ENCODE results near the gene ERVW-1.
"Not testable (repeated sequence)": the region's sequence is repeated elsewhere in the genome, so short reads cannot be mapped to it uniquely, and the experiment has no call there.

The ERVW-1 gene, protein sequence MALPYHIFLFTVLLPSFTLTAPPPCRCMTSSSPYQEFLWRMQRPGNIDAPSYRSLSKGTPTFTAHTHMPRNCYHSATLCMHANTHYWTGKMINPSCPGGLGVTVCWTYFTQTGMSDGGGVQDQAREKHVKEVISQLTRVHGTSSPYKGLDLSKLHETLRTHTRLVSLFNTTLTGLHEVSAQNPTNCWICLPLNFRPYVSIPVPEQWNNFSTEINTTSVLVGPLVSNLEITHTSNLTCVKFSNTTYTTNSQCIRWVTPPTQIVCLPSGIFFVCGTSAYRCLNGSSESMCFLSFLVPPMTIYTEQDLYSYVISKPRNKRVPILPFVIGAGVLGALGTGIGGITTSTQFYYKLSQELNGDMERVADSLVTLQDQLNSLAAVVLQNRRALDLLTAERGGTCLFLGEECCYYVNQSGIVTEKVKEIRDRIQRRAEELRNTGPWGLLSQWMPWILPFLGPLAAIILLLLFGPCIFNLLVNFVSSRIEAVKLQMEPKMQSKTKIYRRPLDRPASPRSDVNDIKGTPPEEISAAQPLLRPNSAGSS

DNA sequence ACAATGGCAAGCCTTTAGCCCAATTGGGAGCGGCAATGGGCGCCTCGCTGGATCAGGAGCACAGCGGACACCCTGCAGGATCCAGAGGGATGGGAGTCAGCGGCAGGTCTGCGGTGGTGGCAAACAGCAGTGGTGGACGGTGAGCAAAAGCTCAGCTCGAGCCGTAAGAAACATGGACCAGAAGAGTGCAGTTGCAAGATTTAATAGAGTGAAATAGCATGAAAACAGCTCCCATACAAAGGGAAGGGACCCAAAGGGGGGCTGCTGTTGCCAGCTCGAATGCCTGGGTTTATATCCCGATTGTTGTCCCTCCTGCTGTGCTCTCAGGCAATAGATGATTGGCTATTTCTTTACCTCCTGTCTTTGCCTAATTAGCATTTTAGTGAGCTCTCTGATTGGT lies at the start of gene ERVW-1:
Gene ERVW-1 (minus strand): TSS at position 266 of the 400 bp plus-strand sequence. CDS start 7,565 bp downstream, outside the sequence.
- H3K27ac ChIP-seq; DNase-seq (ENCODE audit: low read depth, low spot score): not testable (repeated sequence)

DNA sequence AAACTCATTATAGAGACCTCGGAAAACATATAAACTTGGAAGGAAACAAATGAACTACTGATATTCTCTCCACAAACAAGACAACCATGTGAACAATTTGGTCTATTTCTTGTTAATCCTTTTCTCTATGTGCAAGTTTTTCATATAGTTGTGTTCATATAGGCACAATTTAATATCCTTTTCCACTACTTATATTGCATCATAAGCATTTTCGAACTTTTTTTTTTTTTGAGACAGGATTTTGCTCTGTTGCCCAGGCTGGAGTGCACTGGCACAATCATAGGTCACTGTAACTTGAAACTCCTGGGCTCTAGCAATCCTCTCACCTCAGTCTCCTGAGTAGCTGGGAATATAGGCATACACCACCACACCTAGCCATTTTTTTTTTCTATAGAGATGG lies 45.4 kb upstream of the ERVW-1 start:
- no peak overlapping the region for H3K27ac ChIP-seq
- no peak for DNase-seq (ENCODE audit: low read depth, low spot score)

DNA sequence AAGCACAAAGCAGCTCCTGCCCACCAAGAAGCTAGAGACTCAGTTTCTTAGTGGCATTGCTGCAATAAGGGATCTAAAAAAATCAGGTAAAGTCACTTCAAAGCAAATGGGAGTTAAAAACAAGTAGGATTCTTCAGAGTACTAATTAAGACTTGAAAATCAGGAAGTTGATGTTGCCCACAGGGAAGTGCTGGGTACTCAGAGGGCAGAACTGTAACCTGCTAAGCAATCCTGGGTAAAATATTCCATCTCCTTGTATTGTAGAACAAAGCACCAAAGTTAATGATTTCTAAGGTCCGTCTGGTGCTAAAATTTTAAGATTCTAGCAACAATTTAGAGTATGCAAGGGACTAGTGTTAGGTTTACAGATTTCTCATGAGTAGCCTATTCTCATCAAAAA lies 42.3 kb upstream of the ERVW-1 start:
- DNase-seq (ENCODE audit: low read depth, low spot score), result no peak
- H3K27ac ChIP-seq, result no peak overlapping the region

DNA sequence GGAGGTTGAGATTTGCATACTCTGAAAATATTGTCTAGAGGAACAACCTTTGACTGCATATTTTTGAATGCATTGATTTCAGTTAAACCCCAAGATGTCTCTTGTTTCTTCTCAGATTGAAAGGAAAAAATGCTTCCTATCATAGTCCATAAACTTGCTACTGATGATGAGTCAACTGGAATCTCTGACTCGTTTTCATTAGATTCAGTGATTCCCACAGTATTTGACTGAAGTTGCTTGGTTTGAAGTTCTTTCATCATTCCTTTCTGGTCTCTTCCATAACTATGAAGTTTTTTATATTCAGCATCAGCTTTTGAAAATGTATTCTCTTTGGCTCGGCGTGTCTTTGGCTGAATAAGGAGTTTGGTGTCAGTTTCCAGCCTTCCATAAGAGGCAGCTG lies 39.9 kb upstream of the ERVW-1 start:
- no peak for DNase-seq (ENCODE audit: low read depth, low spot score)
- H3K27ac ChIP-seq, result no peak overlapping the region

DNA sequence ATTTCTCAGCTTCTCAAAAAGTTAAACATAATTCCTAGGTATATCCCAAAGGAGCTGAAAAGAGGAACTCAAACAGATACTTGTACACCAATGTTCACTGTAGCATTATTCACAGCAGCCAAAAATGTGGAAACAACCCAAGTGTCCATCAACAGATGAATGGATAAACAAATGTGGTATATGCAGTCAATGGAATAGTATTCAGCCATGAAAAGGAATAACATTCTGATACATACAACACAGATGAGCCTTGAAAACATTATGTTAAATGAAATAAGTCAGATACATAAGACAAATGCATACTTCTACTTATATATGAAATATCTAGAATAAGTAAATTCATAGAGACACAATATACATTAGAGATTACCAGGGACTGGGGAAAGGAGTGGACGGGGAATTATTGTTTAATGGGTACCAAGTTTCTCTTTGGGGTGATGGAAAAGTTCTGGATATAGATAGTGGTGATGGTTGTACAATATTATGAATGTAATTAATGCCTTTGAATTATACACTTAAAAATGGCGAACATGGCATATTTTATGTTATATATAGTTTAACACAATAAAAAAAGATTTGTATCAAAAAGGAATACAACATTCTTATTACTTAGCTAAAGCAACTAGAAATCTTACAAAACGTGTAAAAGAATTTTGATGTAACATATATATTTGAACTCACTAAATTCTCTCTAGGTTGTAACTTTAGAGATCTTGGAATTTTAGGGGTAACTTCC lies 35.6 kb upstream of the ERVW-1 start:
- H3K27ac ChIP-seq, result no peak overlapping the region
- DNase-seq (ENCODE audit: low read depth, low spot score), result no peak

DNA sequence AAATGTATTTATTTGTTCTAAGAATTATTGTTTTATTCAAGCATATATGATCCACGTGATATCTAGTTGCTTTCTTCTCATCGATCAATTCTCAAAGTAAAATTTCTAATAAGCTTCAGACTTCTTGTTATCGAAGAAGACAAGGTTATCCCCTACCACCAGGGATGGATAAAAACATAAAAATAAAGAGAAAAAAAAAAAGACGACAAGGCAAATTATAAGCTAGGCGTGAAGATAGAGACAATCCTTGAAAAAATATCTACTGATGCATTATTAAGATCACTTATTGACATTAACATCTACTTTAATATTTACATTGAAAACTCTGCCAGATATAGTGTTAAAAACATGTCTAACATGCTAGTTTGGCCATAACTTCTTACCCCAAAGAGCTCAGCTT lies 31.2 kb upstream of the ERVW-1 start:
- no peak overlapping the region for H3K27ac ChIP-seq
- DNase-seq (ENCODE audit: low read depth, low spot score), result no peak

DNA sequence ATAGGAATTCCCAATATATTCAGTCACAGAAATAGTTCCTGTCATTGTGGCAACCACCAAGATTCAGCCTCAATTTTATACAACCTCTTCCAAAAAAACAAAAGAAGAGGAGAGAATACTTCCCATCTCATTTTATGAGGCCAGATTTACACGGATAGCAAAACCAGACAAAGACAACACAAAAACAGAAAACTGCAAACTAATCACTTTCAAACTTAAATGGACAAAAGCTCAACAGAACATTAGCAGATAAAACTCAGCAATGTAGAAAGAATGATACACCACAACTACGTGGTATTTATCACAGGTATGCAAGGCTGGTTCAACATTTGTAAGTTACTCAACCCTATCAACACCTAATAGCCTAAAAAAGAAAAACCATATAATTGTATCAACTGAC lies 28.6 kb upstream of the ERVW-1 start:
- no peak for DNase-seq (ENCODE audit: low read depth, low spot score)
- H3K27ac ChIP-seq, result no peak overlapping the region

DNA sequence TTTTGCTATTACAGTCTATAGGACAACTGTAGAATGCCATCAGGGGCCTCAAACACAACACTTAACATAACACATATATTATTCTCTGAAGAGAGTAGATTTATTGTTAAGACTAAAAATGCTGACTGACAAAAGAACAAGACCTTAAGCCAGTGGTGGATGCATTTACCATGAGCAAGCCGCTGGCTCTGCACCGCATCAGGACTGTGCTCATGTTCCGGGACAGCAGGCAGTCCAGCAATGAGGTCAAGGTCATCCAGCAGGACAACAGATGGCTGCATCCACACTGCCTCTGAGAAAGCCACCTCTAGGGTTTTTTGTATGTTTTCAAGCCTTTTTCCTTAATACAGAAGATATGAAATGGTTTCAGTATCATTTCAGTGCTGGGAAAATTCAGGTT lies 26.8 kb upstream of the ERVW-1 start:
- H3K27ac ChIP-seq, result no peak overlapping the region
- no peak for DNase-seq (ENCODE audit: low read depth, low spot score)

DNA sequence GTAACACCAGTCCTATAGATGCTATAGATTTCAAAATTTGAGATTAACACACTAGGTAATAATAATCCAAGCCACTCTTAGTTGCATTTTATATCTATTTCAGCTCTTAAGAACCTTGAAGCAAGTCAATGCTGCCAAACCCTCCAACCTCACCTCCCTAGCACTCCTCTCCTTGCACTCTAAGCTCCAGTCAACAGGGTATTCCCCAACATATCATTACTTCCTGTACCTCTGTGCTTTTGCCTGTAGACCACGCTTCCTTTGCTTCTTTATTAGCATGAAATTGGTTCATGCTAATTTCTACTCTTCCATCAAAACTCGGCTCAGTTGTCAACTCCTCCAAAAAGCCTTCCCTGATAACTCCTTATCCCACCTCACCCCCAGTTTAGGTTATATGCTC lies 26.0 kb upstream of the ERVW-1 start:
- no peak for DNase-seq (ENCODE audit: low read depth, low spot score)
- H3K27ac ChIP-seq, result no peak overlapping the region

DNA sequence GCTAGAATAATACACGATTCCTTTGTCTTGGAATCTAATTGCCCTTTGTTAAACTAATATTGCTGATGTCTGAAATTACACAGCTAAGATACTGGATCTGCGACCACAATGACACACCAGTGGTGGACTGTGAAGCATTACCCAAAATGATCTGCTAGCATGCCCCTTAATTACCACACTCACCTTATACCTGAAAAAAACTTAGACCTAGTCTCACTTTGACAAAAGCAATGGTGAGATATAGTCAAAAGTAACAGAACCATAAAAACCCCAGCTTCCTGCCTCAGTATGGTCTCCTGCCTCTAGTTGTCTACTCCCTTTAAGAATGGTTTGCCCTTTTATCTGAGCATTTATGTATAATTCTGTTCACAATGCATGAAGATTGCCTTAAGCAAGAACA lies 20.8 kb upstream of the ERVW-1 start:
- H3K27ac ChIP-seq, result no peak overlapping the region
- no peak for DNase-seq (ENCODE audit: low read depth, low spot score)

DNA sequence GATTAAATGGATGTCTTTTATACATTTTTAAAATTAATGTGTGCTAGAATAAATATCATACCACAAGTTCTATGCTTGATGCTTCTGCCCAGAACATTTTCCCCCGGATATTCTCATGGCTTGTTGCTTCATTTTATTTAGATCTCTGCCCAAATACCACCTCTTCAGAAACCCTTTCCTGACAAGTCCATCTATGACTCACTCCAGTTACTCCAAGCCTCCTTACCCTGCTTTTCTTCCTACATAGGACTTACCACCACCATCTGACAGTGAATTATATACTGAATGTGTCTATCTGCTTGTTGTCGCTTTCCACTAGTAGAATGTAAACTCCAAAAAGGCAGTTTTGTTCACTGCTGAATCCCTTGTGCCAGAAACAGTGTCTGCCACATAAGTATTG lies 19.1 kb upstream of the ERVW-1 start:
- H3K27ac ChIP-seq, result no peak overlapping the region
- DNase-seq (ENCODE audit: low read depth, low spot score), result no peak

DNA sequence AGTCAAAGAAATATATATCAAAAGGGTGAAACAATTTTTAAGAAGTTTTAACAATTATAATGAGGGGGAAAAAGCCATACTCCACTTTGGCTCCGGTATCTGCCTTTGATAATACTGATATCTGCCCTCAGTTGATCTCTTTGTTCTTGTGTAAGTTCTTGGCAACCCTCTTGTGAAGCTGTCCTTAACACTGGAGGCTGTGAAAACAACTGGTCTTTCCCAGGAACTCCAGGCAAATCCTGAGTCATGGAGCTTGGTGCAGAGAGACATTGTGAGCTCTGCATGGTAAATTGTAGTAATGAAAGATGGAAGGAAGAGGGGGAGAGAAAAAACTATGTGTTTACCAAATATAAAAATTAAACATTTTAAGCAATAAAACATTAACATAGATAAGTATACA lies 11.9 kb upstream of the ERVW-1 start:
- no peak for DNase-seq (ENCODE audit: low read depth, low spot score)
- no peak overlapping the region for H3K27ac ChIP-seq

DNA sequence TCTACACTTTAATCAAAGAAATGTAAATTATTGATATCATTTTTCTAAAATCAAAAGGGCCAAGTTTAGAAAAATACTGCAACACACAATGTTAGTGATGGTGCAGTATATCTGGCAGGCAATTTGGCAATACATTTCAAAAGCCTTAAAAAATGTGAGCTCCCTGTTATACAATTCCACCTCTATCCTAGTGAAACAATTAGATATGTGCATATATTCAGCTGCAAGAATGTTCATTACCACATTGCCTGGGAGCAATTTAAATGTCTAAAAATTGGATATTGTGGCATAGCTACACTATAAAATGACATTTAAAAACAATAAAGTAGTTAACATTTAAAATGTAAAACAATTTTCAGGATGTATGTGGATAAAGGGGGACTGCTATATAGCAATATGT lies 10.1 kb upstream of the ERVW-1 start:
- DNase-seq (ENCODE audit: low read depth, low spot score), result no peak
- H3K27ac ChIP-seq, result no peak overlapping the region

DNA sequence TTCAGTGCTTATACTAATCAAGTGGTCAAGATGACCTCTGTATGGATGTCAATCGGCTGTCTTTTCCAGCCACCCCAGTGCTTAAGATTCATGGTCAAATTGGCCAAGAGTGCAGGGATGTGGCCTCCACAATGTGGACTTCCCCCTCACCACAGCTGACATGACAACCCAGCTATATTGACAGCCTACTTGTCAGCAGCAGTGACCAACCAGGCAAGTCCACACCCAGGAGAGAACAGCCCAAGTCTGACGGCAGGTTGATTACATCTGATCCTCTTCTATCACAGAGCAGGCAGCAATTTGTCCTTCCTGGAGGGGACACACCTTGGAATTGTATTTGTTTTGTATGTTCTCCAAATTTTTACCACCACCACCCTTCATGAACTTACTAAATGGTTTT lies 8.2 kb upstream of the ERVW-1 start:
- H3K27ac ChIP-seq, result no peak overlapping the region
- no peak for DNase-seq (ENCODE audit: low read depth, low spot score)

DNA sequence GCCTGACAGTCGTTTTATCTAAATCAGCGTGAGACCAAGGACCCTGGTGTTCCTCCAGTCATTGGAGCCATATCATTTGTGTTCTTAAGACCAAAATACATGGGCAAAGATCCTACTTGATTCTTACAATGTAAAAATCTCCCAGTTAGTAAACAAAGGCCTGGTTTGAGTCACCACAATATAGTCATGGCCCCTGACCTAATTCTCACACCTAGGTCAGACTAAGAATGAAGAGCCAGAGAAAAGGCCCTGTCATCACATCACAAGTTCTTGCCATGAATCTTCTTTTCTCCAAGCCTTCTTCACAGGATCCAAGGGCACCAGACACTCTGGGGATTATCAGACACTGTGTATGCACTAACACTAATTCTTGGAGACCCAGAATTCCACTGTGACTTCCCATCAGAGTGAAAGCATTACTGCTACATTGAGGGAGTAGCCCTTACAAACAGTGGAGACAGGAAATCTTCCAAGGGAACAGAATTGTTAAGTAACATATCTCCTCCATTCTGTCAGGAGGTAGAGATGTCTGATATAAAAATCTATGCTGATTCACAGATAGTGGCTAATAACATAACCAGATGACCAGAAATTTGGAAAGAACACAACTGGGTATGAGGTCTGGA lies 7.6 kb upstream of the ERVW-1 start:
- no peak for DNase-seq (ENCODE audit: low read depth, low spot score)

DNA sequence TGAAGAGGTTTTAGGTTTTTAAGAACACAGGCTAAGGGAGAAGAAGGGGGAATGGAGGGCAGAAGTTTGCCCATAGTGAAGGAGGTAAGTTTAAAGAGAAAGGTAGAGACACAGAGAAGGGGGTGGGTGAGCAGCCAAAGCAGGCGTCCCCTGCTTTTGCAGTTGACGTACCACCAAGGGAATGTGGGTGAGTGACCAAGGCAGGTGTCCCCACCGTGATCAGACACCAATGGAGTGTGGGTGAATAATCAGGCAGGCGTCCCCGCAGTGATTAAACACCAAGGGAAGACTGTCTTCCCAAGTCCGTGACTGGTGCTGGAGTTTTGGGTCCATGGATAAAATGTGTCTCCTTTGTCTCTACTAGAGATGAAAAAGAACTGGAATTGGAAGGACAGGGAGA lies 6.5 kb upstream of the ERVW-1 start:
- not testable (repeated sequence) for DNase-seq (ENCODE audit: low read depth, low spot score); H3K27ac ChIP-seq

More for the DNA sequence above, 7.6 kb upstream of the ERVW-1 start:
- H3K27ac ChIP-seq, result no peak overlapping the region

DNA sequence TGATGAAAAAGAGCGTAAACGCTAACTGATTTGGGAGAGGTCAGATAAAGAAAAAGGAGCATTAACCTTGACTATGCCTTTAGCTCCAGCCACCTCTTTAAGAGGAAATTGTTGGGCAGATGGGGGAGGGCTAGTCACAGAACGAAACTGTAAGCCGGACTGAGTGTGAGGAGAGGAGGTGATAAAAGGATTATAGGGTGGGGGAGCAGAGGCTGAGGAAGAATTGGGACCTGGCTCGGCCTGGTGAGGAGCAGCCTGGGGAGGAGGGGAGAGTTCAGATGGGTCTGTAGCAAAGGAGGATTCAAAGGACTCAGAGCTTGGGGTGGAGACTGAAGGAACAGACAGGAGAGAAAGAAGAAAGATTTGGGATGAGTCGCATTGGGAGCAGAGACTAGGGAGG lies 5.9 kb upstream of the ERVW-1 start:
- DNase-seq (ENCODE audit: low read depth, low spot score); H3K27ac ChIP-seq: not testable (repeated sequence)

DNA sequence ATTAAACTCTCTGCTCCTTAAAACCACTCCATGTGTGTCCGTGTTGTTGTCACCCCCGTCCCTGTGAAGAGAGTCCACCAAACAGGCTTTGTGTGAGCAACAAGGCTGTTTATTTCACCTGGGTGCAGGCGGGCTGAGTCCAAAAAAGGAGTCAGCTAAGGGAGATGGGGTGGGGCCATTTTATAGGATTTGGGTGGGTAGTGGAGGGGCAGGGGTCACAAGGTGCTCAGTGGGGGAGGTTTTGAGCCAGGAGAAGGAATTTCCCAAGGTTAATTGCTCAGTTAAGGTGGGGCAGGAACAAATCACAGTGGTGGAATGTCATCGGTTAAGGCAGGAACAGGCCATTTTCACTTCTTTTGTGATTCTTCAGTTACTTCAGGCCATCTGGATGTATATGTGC lies 1.4 kb upstream of the ERVW-1 start:
- not testable (repeated sequence) for DNase-seq (ENCODE audit: low read depth, low spot score); H3K27ac ChIP-seq

DNA sequence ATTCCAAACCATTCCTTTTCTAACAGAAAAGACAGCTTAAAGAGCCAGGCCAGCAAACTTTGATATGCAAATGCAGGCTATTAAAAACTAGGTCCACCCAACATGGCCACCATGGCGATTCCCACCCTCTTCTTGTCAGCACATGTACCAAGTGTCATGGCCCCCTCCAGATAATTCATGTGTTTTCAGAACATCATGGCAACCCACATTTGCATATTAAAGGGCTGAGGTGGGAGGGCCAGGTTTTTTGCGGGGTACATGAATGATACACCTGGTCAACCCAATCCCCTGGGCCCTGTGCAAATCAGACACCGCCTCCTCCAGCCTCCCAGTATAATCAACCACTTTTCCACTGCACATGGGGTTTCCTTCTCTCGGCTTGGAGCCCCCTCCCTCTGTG lies 965 bp upstream of the ERVW-1 start:
- no peak overlapping the region for H3K27ac ChIP-seq
- no peak for DNase-seq (ENCODE audit: low read depth, low spot score)

DNA sequence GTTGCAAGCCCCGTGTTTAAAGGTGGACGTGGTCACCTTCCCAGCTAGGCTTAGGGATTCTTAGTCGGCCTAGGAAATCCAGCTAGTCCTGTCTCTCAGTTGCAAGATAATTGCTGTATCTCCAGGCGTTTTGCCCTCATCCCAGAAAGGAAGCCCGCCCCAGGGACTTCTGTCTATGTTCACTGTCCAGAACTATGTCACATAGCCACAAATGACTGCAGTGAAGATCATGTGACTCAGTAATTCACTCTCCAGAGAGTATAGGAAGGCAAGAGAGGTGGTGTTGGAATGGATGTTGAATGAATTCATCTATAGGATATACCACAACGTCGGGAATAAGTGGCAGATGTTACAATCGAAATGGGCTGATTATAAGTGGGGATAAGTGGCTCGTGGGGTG lies 349 bp upstream of the ERVW-1 start:
- no peak for DNase-seq (ENCODE audit: low read depth, low spot score)
- H3K27ac ChIP-seq, result no peak overlapping the region

Data from epithelial cell of prostate (primary cell).